Activated CD8-positive, alpha-beta memory T cell treated with anti-CD3 and anti-CD28 coated beads, Interleukin-2, amount 10 ng/mL, durations not matched to agents 7 days and 5 days (primary cell): ENCODE results near the gene SPECC1. TPM values are rescaled to one million over a fixed set of nuclear protein-coding genes. Genes with fewer than 3 reads are reported as not detected.
"Not testable (repeated sequence)": the region's sequence is repeated elsewhere in the genome, so short reads cannot be mapped to it uniquely, and the experiment has no call there.

Experiments used
- ATAC-seq: fragments of 150-1000 bp; cut with Tn5 transposase; one replicate; pipeline ENCODE4 v1.10.0; 2021; ENCODE audit warnings: moderate library complexity
- CTCF ChIA-PET: fragments of 350-600 bp; sonication (Branson Sonifier 250); formaldehyde crosslinking; loops from one replicate; lab custom pipeline; 2021; ENCODE audit warnings: antibody characterized with exemption; lab: Charles Lee
- DNase-seq: peaks from one replicate; pipeline ENCODE4 v3.0.0-alpha.2; 2020
- H3K27ac Mint-ChIP-seq: one replicate; pipeline ENCODE4 v1.8.0; 2021; ENCODE audit warnings: mild to moderate bottlenecking, mixed read lengths
- H3K27me3 Mint-ChIP-seq: one replicate; pipeline ENCODE4 v1.8.0; 2021; ENCODE audit warnings: mixed read lengths
- H3K36me3 Mint-ChIP-seq: one replicate; pipeline ENCODE4 v1.8.0; 2021; ENCODE audit warnings: mild to moderate bottlenecking, mixed read lengths
- H3K4me1 Mint-ChIP-seq: one replicate; pipeline ENCODE4 v1.8.0; 2021; ENCODE audit warnings: mixed read lengths
- H3K4me3 Mint-ChIP-seq: one replicate; pipeline ENCODE4 v1.8.0; 2021; ENCODE audit warnings: mild to moderate bottlenecking, moderate library complexity, mixed read lengths
- H3K9me3 Mint-ChIP-seq: one replicate; pipeline ENCODE4 v1.8.0; 2022; ENCODE audit warnings: low read depth, mixed read lengths
- total RNA-seq, 2 experiments: library from RNA; stranded (reverse); gene quantifications; one replicate each; pipeline ENCODE4 v1.2.3, GENCODE V29; 2021

Gene SPECC1
- total RNA-seq, 2 experiments from 2014 or later = 11.4 to 17.6 TPM

GRCh38 chr17:20059728-20060188 lies 50.6 kb downstream of the SPECC1 start:
- no peak overlapping the region for H3K4me3 Mint-ChIP-seq
- H3K9me3 Mint-ChIP-seq = no peaks in the 10 kb centered on the region
- peaks cover 3% of the 10 kb centered on the region for H3K36me3 Mint-ChIP-seq
- ATAC-seq (peak; percentile 72), DNase-seq (no peak)
- no peaks in the 10 kb centered on the region for H3K27me3 Mint-ChIP-seq
- CTCF ChIA-PET = interaction anchor here (1.1 kb wide), 1 partner anchor 49 kb away, joined by 4 read pairs; no protein-coding TSS in a partner anchor
- H3K4me1 Mint-ChIP-seq = peaks cover 25% of the 10 kb centered on the region
- peak overlapping the region; percentile 64 for H3K27ac Mint-ChIP-seq

GRCh38 chr17:20063665-20064648 lies 54.8 kb downstream of the SPECC1 start:
- no peak for DNase-seq
- Mint-ChIP-seq H3K9me3 (no peaks in the 10 kb centered on the region), H3K27me3 (no peaks in the 10 kb centered on the region), H3K36me3 (peaks cover 3% of the 10 kb centered on the region), H3K4me1 (peaks cover 25% of the 10 kb centered on the region), H3K4me3 (peak overlapping the region; percentile 3), H3K27ac (peak overlapping the region; percentile 0)
- CTCF ChIA-PET = no interaction called here
- peak; percentile 45 for ATAC-seq

GRCh38 chr17:20066253-20066652 lies 57.1 kb downstream of the SPECC1 start:
- CTCF ChIA-PET = no interaction called here
- H3K4me1 Mint-ChIP-seq = peaks cover 14% of the 10 kb centered on the region

GRCh38 chr17:20067711-20068110 lies 58.6 kb downstream of the SPECC1 start:
- CTCF ChIA-PET = interaction anchor here (1.2 kb wide), 1 partner anchor 59 kb away, joined by 5 read pairs; the partner anchor contains the start of gene SPECC1
- H3K4me3 Mint-ChIP-seq = no peak overlapping the region
- no peaks in the 10 kb centered on the region for H3K27me3 Mint-ChIP-seq
- peaks cover 3% of the 10 kb centered on the region for H3K36me3 Mint-ChIP-seq
- no peaks in the 10 kb centered on the region for H3K9me3 Mint-ChIP-seq
- H3K27ac Mint-ChIP-seq = no peak overlapping the region
- H3K4me1 Mint-ChIP-seq = peaks cover 19% of the 10 kb centered on the region
- no peak for DNase-seq
- ATAC-seq = no peak

More at GRCh38 chr17:20066253-20066652, 57.1 kb downstream of the SPECC1 start:
- H3K27me3 Mint-ChIP-seq = no peaks in the 10 kb centered on the region
- no peaks in the 10 kb centered on the region for H3K9me3 Mint-ChIP-seq
- DNase-seq = no peak
- H3K27ac Mint-ChIP-seq = no peak overlapping the region
- H3K4me3 Mint-ChIP-seq = no peak overlapping the region
- ATAC-seq = no peak
- H3K36me3 Mint-ChIP-seq = peaks cover 3% of the 10 kb centered on the region

- H3K9me3 Mint-ChIP-seq = no peaks in the 10 kb centered on the region
- H3K27me3 Mint-ChIP-seq = no peaks in the 10 kb centered on the region
- CTCF ChIA-PET = interaction anchor here (1.2 kb wide), 1 partner anchor 59 kb away, joined by 5 read pairs; the partner anchor contains the start of gene SPECC1
- H3K4me1 Mint-ChIP-seq = peaks cover 22% of the 10 kb centered on the region
- peaks cover 3% of the 10 kb centered on the region for H3K36me3 Mint-ChIP-seq
- H3K4me3 Mint-ChIP-seq = no peak overlapping the region
- no peak for ATAC-seq
- no peak overlapping the region for H3K27ac Mint-ChIP-seq
- no peak for DNase-seq
Observed at GRCh38 chr17:20068445-20068844, 59.3 kb downstream of the SPECC1 start.

GRCh38 chr17:20071824-20072691 lies 62.9 kb downstream of the SPECC1 start:
- Mint-ChIP-seq H3K27ac (no peak overlapping the region), H3K36me3 (peaks cover 3% of the 10 kb centered on the region), H3K9me3 (no peaks in the 10 kb centered on the region), H3K27me3 (no peaks in the 10 kb centered on the region), H3K4me3 (no peak overlapping the region), H3K4me1 (peaks cover 32% of the 10 kb centered on the region)
- CTCF ChIA-PET = interaction anchor here (1.6 to 3.5 kb wide), 2 partner anchors 62 to 79 kb away, joined by 6 to 18 read pairs; partner anchors contain the start of gene SPECC1
- ATAC-seq (no peak), DNase-seq (no peak)

- ATAC-seq = no peak
- Mint-ChIP-seq H3K36me3 (peaks cover 3% of the 10 kb centered on the region), H3K9me3 (no peaks in the 10 kb centered on the region), H3K27me3 (no peaks in the 10 kb centered on the region), H3K27ac (peak overlapping the region; percentile 89), H3K4me3 (peak overlapping the region; percentile 69), H3K4me1 (peaks cover 32% of the 10 kb centered on the region)
- CTCF ChIA-PET = interaction anchor here (1.6 to 3.5 kb wide), 2 partner anchors 63 to 80 kb away, joined by 6 to 18 read pairs; partner anchors contain the start of gene SPECC1
- no peak for DNase-seq
Observed at GRCh38 chr17:20072692-20072992, 63.5 kb downstream of the SPECC1 start.

GRCh38 chr17:20073055-20073979 lies 64.2 kb downstream of the SPECC1 start:
- peak; percentile 79 for DNase-seq
- CTCF ChIA-PET = interaction anchor here (1.6 to 3.5 kb wide), 2 partner anchors 64 to 80 kb away, joined by 6 to 18 read pairs; partner anchors contain the start of gene SPECC1
- Mint-ChIP-seq H3K27me3 (no peaks in the 10 kb centered on the region), H3K4me1 (peaks cover 35% of the 10 kb centered on the region), H3K27ac (peak overlapping the region; percentile 89), H3K36me3 (peaks cover 3% of the 10 kb centered on the region), H3K4me3 (peak overlapping the region; percentile 69), H3K9me3 (no peaks in the 10 kb centered on the region)
- peak; percentile 96 for ATAC-seq

- DNase-seq = no peak
- H3K27ac Mint-ChIP-seq = peak overlapping the region; percentile 89
- H3K9me3 Mint-ChIP-seq = no peaks in the 10 kb centered on the region
- peaks cover 2% of the 10 kb centered on the region for H3K36me3 Mint-ChIP-seq
- no peaks in the 10 kb centered on the region for H3K27me3 Mint-ChIP-seq
- no peak for ATAC-seq
- CTCF ChIA-PET = interaction anchor here (3.5 kb wide), 1 partner anchor 64 kb away, joined by 18 read pairs; the partner anchor contains the start of gene SPECC1
- H3K4me3 Mint-ChIP-seq = peak overlapping the region; percentile 69
- peaks cover 35% of the 10 kb centered on the region for H3K4me1 Mint-ChIP-seq
Observed at GRCh38 chr17:20074001-20074400, 64.8 kb downstream of the SPECC1 start.

- ATAC-seq (no peak), DNase-seq (no peak)
- peak overlapping the region; percentile 35 for H3K27ac Mint-ChIP-seq
- H3K9me3 Mint-ChIP-seq = no peaks in the 10 kb centered on the region
- no peaks in the 10 kb centered on the region for H3K27me3 Mint-ChIP-seq
- CTCF ChIA-PET = interaction anchor here (1.0 to 3.5 kb wide), 2 partner anchors 64 to 65 kb away, joined by 4 to 18 read pairs; partner anchors contain the start of gene SPECC1
- H3K4me3 Mint-ChIP-seq = peak overlapping the region; percentile 69
- peaks cover 35% of the 10 kb centered on the region for H3K4me1 Mint-ChIP-seq
- peaks cover 2% of the 10 kb centered on the region for H3K36me3 Mint-ChIP-seq
Observed at GRCh38 chr17:20074489-20074888, 65.3 kb downstream of the SPECC1 start.

GRCh38 chr17:20076137-20076536 lies 67.0 kb downstream of the SPECC1 start:
- H3K9me3 Mint-ChIP-seq, H3K4me3 Mint-ChIP-seq, ATAC-seq, H3K27ac Mint-ChIP-seq, H3K27me3 Mint-ChIP-seq, H3K36me3 Mint-ChIP-seq, DNase-seq: not testable (repeated sequence)
- H3K4me1 Mint-ChIP-seq = peaks cover 35% of the 10 kb centered on the region
- CTCF ChIA-PET = interaction anchor here (0.7 to 1.1 kb wide), 3 partner anchors 67 to 83 kb away, joined by 3 to 5 read pairs (median 4); partner anchors contain the start of gene SPECC1
